Panc1 (cell line): ENCODE measurements around the gene ZNF497. TPM values are rescaled to one million over a fixed set of nuclear protein-coding genes. Genes with fewer than 3 reads are reported as not detected.

Experiments used
- ATAC-seq: fragments of 200-7000 bp; cut with Tn5 transposase; 2 replicates; pipeline ENCODE4 v1.9.1; 2020; ENCODE audit warnings: mild to moderate bottlenecking, moderate library complexity
- BruUV-seq: library from RNA; stranded (reverse); fragments of 400-500 nt; replicated peaks from 2 replicates; lab custom pipeline; 2021; lab: Mats Ljungman, UMichigan
- CTCF ChIA-PET: fragments of 300-600 bp; sonication (Branson Sonifier 250); formaldehyde crosslinking; loops from one replicate; lab custom pipeline; 2022; ENCODE audit warnings: antibody characterized with exemption; lab: Charles Lee
- POLR2A ChIA-PET: fragments of 300-600 bp; sonication (Branson Sonifier 250); formaldehyde crosslinking; loops from one replicate; lab custom pipeline; 2022; ENCODE audit warnings: antibody characterized with exemption; lab: Charles Lee
- DNase-seq: peaks from one replicate; pipeline ENCODE4 v3.0.0-alpha.2; 2010; ENCODE audit warnings: low read depth, low spot score
- H3K27ac ChIP-seq: 2 replicates; pipeline ENCODE4 v1.5.1; 2011; ENCODE audit warnings: mild to moderate bottlenecking, low read length, inconsistent platforms
- H3K27me3 ChIP-seq: fragments of 200-500 bp; sonication (Bioruptor generic); 2 replicates; pipeline ENCODE4 v1.6.0; 2014; ENCODE audit warnings: low read length, inconsistent platforms; ENCODE audit not compliant: control insufficient read depth, insufficient read depth
- H3K36me3 ChIP-seq: fragments of 200-500 bp; sonication (Bioruptor generic); 2 replicates; pipeline ENCODE4 v1.5.1; 2014; ENCODE audit warnings: inconsistent platforms, mild to moderate bottlenecking, low read length, moderate library complexity; ENCODE audit not compliant: control insufficient read depth, insufficient read depth
- H3K4me1 ChIP-seq: 2 replicates; pipeline ENCODE4 v1.5.1; 2011; ENCODE audit warnings: inconsistent platforms, mild to moderate bottlenecking, low read length, moderate library complexity; ENCODE audit not compliant: control insufficient read depth, insufficient read depth
- H3K4me3 ChIP-seq, 2 experiments: 2 replicates each; pipeline ENCODE4 v1.5.1; 2011 to 2012; ENCODE audit warnings: low read depth in 2 of 2, low read length in 2 of 2, mild to moderate bottlenecking in 2 of 2, inconsistent platforms in 1 of 2, moderate library complexity in 1 of 2
- H3K9me3 ChIP-seq: fragments of 200-500 bp; sonication (Bioruptor generic); 2 replicates; pipeline ENCODE4 v1.5.1; 2014; ENCODE audit warnings: low read depth, mild to moderate bottlenecking, inconsistent platforms, low read length, moderate library complexity; ENCODE audit not compliant: control insufficient read depth, insufficient read depth
- POLR2AphosphoS5 ChIP-seq: IDR thresholded peaks from 2 replicates; pipeline ENCODE4 v1.6.1; 2012; ENCODE audit warnings: mild to moderate bottlenecking, low read depth, low read length, moderate library complexity
- SIN3A ChIP-seq: IDR thresholded peaks from 2 replicates; pipeline ENCODE4 v1.6.1; 2012; ENCODE audit warnings: low read depth, mild to moderate bottlenecking, low read length, moderate library complexity, borderline replicate concordance; ENCODE audit not compliant: insufficient read depth
- TCF7L2 ChIP-seq: IDR thresholded peaks from 2 replicates; pipeline ENCODE4 v1.6.1; 2011; ENCODE audit warnings: mild to moderate bottlenecking, low read depth, low read length, inconsistent platforms
- in situ Hi-C: cut with HindIII; loops from 2 replicates; pipeline ENCODE4 v1.10.0; 2016; ENCODE audit warnings: low sequenced_read_pairs, low pct_unique_long_range_greater_than_20kb
- intact Hi-C: fragments of 100-400 bp; cut with micrococcal nuclease; formaldehyde crosslinking; loops from one replicate; pipeline ENCODE4 v1.10.0; 2022; ENCODE audit not compliant: unreplicated experiment
- total RNA-seq: library from RNA; stranded (reverse); gene quantifications from one replicate; pipeline ENCODE4 v1.2.1, GENCODE V29; 2021; ENCODE audit not compliant: unreplicated experiment
- TF ChIP-seq, protein P1 (sequence below): fragments of 450-650 bp; IDR thresholded peaks from 2 replicates; pipeline ENCODE4 v1.5.1; 2017; ENCODE audit warnings: mild to moderate bottlenecking
- TF ChIP-seq, protein P2 (sequence below), 2 experiments: IDR thresholded peaks; 2 replicates each; pipeline ENCODE4 v1.6.1; 2011 to 2012; ENCODE audit warnings: low read depth in 2 of 2, control low read depth in 1 of 2, low read length in 1 of 2, mild to moderate bottlenecking in 1 of 2, moderate library complexity in 1 of 2; ENCODE audit not compliant: insufficient read depth in 1 of 2

Gene ZNF497
- total RNA-seq, 1 experiment from 2014 or later = 1.9 TPM

- TSS peak; percentile 94 for BruUV-seq
- DNase-seq (peak; percentile 95), ATAC-seq (peak; percentile 94)
- Histone ChIP-seq H3K27ac (peak within 1 kb of the TSS; percentile 99), H3K4me1 (peaks cover 39% of the 10 kb centered on the region), H3K9me3 (no peaks in the 10 kb centered on the region), H3K27me3 (no peaks in the 10 kb centered on the region), H3K36me3 (peaks cover 25% of the 10 kb centered on the region), H3K4me3 (peak within 1 kb of the TSS; percentile 97 to 98)
- ChIA-PET POLR2A (interaction anchor here (1.6 kb wide), 1 partner anchor 23 kb away, joined by 6 read pairs; no protein-coding TSS in a partner anchor), CTCF (no interaction called here)
- TF ChIP-seq, protein P1, sequence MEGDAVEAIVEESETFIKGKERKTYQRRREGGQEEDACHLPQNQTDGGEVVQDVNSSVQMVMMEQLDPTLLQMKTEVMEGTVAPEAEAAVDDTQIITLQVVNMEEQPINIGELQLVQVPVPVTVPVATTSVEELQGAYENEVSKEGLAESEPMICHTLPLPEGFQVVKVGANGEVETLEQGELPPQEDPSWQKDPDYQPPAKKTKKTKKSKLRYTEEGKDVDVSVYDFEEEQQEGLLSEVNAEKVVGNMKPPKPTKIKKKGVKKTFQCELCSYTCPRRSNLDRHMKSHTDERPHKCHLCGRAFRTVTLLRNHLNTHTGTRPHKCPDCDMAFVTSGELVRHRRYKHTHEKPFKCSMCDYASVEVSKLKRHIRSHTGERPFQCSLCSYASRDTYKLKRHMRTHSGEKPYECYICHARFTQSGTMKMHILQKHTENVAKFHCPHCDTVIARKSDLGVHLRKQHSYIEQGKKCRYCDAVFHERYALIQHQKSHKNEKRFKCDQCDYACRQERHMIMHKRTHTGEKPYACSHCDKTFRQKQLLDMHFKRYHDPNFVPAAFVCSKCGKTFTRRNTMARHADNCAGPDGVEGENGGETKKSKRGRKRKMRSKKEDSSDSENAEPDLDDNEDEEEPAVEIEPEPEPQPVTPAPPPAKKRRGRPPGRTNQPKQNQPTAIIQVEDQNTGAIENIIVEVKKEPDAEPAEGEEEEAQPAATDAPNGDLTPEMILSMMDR = no peak
- TF ChIP-seq, protein P2, sequence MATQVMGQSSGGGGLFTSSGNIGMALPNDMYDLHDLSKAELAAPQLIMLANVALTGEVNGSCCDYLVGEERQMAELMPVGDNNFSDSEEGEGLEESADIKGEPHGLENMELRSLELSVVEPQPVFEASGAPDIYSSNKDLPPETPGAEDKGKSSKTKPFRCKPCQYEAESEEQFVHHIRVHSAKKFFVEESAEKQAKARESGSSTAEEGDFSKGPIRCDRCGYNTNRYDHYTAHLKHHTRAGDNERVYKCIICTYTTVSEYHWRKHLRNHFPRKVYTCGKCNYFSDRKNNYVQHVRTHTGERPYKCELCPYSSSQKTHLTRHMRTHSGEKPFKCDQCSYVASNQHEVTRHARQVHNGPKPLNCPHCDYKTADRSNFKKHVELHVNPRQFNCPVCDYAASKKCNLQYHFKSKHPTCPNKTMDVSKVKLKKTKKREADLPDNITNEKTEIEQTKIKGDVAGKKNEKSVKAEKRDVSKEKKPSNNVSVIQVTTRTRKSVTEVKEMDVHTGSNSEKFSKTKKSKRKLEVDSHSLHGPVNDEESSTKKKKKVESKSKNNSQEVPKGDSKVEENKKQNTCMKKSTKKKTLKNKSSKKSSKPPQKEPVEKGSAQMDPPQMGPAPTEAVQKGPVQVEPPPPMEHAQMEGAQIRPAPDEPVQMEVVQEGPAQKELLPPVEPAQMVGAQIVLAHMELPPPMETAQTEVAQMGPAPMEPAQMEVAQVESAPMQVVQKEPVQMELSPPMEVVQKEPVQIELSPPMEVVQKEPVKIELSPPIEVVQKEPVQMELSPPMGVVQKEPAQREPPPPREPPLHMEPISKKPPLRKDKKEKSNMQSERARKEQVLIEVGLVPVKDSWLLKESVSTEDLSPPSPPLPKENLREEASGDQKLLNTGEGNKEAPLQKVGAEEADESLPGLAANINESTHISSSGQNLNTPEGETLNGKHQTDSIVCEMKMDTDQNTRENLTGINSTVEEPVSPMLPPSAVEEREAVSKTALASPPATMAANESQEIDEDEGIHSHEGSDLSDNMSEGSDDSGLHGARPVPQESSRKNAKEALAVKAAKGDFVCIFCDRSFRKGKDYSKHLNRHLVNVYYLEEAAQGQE (IDR thresholded peaks at IDR 0.05; ENCODE audit: insufficient read depth in 1 of 2, low read depth in 2 of 2, low read length in 1 of 2) = 0 out of 4 replicates have a peak, but pooled peaks of 1 of the 2 experiments have one; percentile 61
- TF ChIP-seq POLR2AphosphoS5 = peak; percentile 99
- TF ChIP-seq SIN3A = peak; percentile 89
- TF ChIP-seq TCF7L2 = peak; percentile 81
- in situ Hi-C loops = no loop called here
- intact Hi-C loops = loop anchor here (5.0 kb wide), 1 partner anchor 59 kb away; the partner anchor contains the start of gene ZSCAN22
These were observed 24.2 kb upstream of the ZNF497 start, which contains the start of gene RPS5 for GRCh38 chr19:58386576-58387337. TSS of gene RPS5 (plus strand) at chr19:58387269. CDS start at chr19:58388138, 869 bp downstream.

DNA sequence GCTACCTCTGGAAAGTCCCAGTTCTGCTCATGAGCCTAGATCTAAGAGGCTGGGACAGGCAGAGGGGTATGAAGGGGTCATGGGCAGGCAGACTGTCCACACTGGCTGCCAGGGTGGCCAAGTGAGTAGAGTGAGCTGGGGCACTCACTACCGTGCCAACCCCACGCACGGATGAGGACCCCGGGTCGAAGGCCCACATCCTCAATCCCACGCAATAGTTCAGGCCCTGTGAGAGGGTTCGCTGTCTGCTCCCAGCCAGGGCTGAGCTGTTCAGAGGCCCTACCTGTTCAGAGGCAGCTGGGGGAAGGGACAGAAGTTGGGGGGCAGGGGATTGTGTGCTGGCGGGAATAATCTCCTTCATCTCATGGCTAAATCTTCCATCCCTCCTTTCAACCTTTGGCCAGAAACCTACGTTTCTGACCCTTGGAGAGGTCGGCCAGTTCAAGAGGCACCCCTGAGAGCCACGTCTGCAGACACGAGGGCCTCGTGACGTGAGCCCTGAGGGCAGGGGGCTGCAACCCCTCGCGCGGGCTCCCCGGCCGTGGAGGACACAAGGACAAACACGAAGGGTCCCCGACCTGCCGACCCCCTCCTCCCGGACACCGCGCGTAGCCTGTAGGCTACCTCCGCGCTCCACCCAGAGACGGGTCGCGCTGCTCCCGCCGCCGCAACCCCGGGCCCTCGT lies 23.5 kb upstream of the ZNF497 start:
- no peak for DNase-seq
- Histone ChIP-seq H3K36me3 (peaks cover 25% of the 10 kb centered on the region), H3K4me1 (peaks cover 39% of the 10 kb centered on the region), H3K27ac (peak overlapping the region; percentile 99), H3K4me3 (peak overlapping the region; percentile 97 to 98), H3K27me3 (no peaks in the 10 kb centered on the region), H3K9me3 (no peaks in the 10 kb centered on the region)
- ChIA-PET CTCF (no interaction called here), POLR2A (interaction anchor here (1.6 kb wide), 1 partner anchor 22 kb away, joined by 6 read pairs; no protein-coding TSS in a partner anchor)
- intact Hi-C loops (loop anchor here (5.0 kb wide), 1 partner anchor 59 kb away; the partner anchor contains the start of gene ZSCAN22), in situ Hi-C loops (no loop called here)
- no peak for TF ChIP-seq TCF7L2
- TF ChIP-seq, protein P1 = no peak
- TF ChIP-seq SIN3A = no peak
- TF ChIP-seq, protein P2 (IDR thresholded peaks at IDR 0.05; ENCODE audit: insufficient read depth in 1 of 2, low read depth in 2 of 2, low read length in 1 of 2) = no peak
- TF ChIP-seq POLR2AphosphoS5 = no peak
- peak; percentile 16 for ATAC-seq
- BruUV-seq = no TSS peak
